BLaER1 treated with 17β-estradiol and CSF1 and Interleukin-3, amounts not matched to agents 10 nM and 100 nM (cell line): ENCODE measurements around the gene CCDC60.

ENCODE experiments used
- H3K27ac ChIP-seq, 11 experiments: shearing (Covaris generic); formaldehyde crosslinking; 2 replicates each; pipeline ENCODE4 v1.8.1; 2022
- H3K27me3 ChIP-seq, 11 experiments: shearing (Covaris generic); formaldehyde crosslinking; 2 replicates each; pipeline ENCODE4 v1.8.1; 2022
- H3K36me3 ChIP-seq, 11 experiments: shearing (Covaris generic); formaldehyde crosslinking; 2 replicates each; pipeline ENCODE4 v1.8.1; 2022
- H3K4me1 ChIP-seq, 10 experiments: shearing (Covaris generic); formaldehyde crosslinking; 2 replicates each; pipeline ENCODE4 v1.8.1; 2022
- H3K4me2 ChIP-seq, 11 experiments: shearing (Covaris generic); formaldehyde crosslinking; 2 replicates each; pipeline ENCODE4 v1.8.1; 2022
- H3K4me3 ChIP-seq, 10 experiments: shearing (Covaris generic); formaldehyde crosslinking; 2 replicates each; pipeline ENCODE4 v1.8.1; 2022
- H3K9ac ChIP-seq, 11 experiments: shearing (Covaris generic); formaldehyde crosslinking; 2 replicates each; pipeline ENCODE4 v1.8.1; 2022
- H3K9me3 ChIP-seq, 11 experiments: shearing (Covaris generic); formaldehyde crosslinking; replicated peaks in 1 of 11; 2 replicates each; pipeline ENCODE4 v1.8.1; 2022
- H4K20me1 ChIP-seq, 11 experiments: shearing (Covaris generic); formaldehyde crosslinking; 2 replicates each; pipeline ENCODE4 v1.8.1; 2022
- Cebpa-rat ChIP-seq, 11 experiments: shearing (Covaris generic); IDR thresholded peaks; 2 replicates each; pipeline ENCODE4 v1.8.1; 2022

Gene CCDC60

GRCh38 chr12:119500209-119500608 lies 165.7 kb downstream of the CCDC60 start:
- Histone ChIP-seq H3K4me2 (no peak overlapping the region), H4K20me1 (no peaks in the 10 kb centered on the region), H3K27ac (no peak overlapping the region), H3K4me1 (no peaks in the 10 kb centered on the region), H3K27me3 (no peaks in the 10 kb centered on the region), H3K9me3 (no peaks in the 10 kb centered on the region), H3K4me3 (no peak overlapping the region), H3K9ac (no peak overlapping the region), H3K36me3 (no peaks in the 10 kb centered on the region)
- no peak for TF ChIP-seq Cebpa-rat (IDR thresholded peaks at IDR 0.05)

- H3K4me2 ChIP-seq, result no peak overlapping the region
- no peak overlapping the region for H3K27ac ChIP-seq
- no peaks in the 10 kb centered on the region for H3K4me1 ChIP-seq
- H4K20me1 ChIP-seq, result no peaks in the 10 kb centered on the region
- no peak for TF ChIP-seq Cebpa-rat (IDR thresholded peaks at IDR 0.05)
- H3K9me3 ChIP-seq, result no peaks in the 10 kb centered on the region
- no peaks in the 10 kb centered on the region for H3K36me3 ChIP-seq
- no peak overlapping the region for H3K4me3 ChIP-seq
- no peaks in the 10 kb centered on the region for H3K27me3 ChIP-seq
- H3K9ac ChIP-seq, result no peak overlapping the region
Measured at GRCh38 chr12:119501052-119501451, 166.5 kb downstream of the CCDC60 start.

GRCh38 chr12:119505001-119505400 lies 170.5 kb downstream of the CCDC60 start:
- Histone ChIP-seq H3K27me3 (no peaks in the 10 kb centered on the region), H3K36me3 (no peaks in the 10 kb centered on the region), H3K27ac (no peak overlapping the region), H3K4me3 (no peak overlapping the region), H3K4me2 (no peak overlapping the region), H3K4me1 (no peaks in the 10 kb centered on the region), H3K9ac (no peak overlapping the region), H4K20me1 (no peaks in the 10 kb centered on the region), H3K9me3 (no peaks in the 10 kb centered on the region)
- no peak for TF ChIP-seq Cebpa-rat (IDR thresholded peaks at IDR 0.05)

GRCh38 chr12:119512772-119513497 lies 178.4 kb downstream of the CCDC60 start:
- no peak for TF ChIP-seq Cebpa-rat (IDR thresholded peaks at IDR 0.05)
- H3K4me1 ChIP-seq, result no peaks in the 10 kb centered on the region
- H3K27ac ChIP-seq, result no peak overlapping the region
- 0 out of 22 replicates have a peak, but pooled peaks cover 0 to 8% (median 0%) of the 10 kb centered on the region in 11 experiments for H4K20me1 ChIP-seq
- H3K9ac ChIP-seq, result no peak overlapping the region
- no peak overlapping the region for H3K4me2 ChIP-seq
- H3K4me3 ChIP-seq, result no peak overlapping the region
- no peaks in the 10 kb centered on the region for H3K27me3 ChIP-seq
- H3K9me3 ChIP-seq, result no peaks in the 10 kb centered on the region
- no peaks in the 10 kb centered on the region for H3K36me3 ChIP-seq

GRCh38 chr12:119528241-119528640 lies 193.7 kb downstream of the CCDC60 start:
- Histone ChIP-seq H3K4me1 (no peaks in the 10 kb centered on the region), H3K27ac (no peak overlapping the region), H3K27me3 (no peaks in the 10 kb centered on the region), H3K4me2 (no peak overlapping the region), H3K36me3 (no peaks in the 10 kb centered on the region), H3K4me3 (no peak overlapping the region), H3K9ac (no peak overlapping the region), H3K9me3 (no peaks in the 10 kb centered on the region), H4K20me1 (no peaks in the 10 kb centered on the region)
- TF ChIP-seq Cebpa-rat (IDR thresholded peaks at IDR 0.05), result no peak

GRCh38 chr12:119540476-119540875 lies 205.9 kb downstream of the CCDC60 start:
- Histone ChIP-seq H3K27me3 (no peaks in the 10 kb centered on the region), H3K36me3 (no peaks in the 10 kb centered on the region), H3K4me2 (no peak overlapping the region), H3K9ac (no peak overlapping the region), H3K4me1 (no peaks in the 10 kb centered on the region), H4K20me1 (no peaks in the 10 kb centered on the region), H3K27ac (no peak overlapping the region), H3K9me3 (peaks cover 0 to 6% (median 0%) of the 10 kb centered on the region in 11 experiments; a peak in 3 of 22 replicates), H3K4me3 (no peak overlapping the region)
- no peak for TF ChIP-seq Cebpa-rat (IDR thresholded peaks at IDR 0.05)

GRCh38 chr12:119544765-119545625 lies 210.5 kb downstream of the CCDC60 start:
- H3K9ac ChIP-seq, result no peak overlapping the region
- no peaks in the 10 kb centered on the region for H3K27me3 ChIP-seq
- H4K20me1 ChIP-seq, result no peaks in the 10 kb centered on the region
- H3K4me3 ChIP-seq, result no peak overlapping the region
- H3K27ac ChIP-seq, result no peak overlapping the region
- no peak for TF ChIP-seq Cebpa-rat (IDR thresholded peaks at IDR 0.05)
- no peak overlapping the region for H3K4me2 ChIP-seq
- H3K9me3 ChIP-seq, result no peaks in the 10 kb centered on the region
- H3K4me1 ChIP-seq, result no peaks in the 10 kb centered on the region
- H3K36me3 ChIP-seq, result no peaks in the 10 kb centered on the region

GRCh38 chr12:119546340-119546739 lies 211.8 kb downstream of the CCDC60 start:
- no peaks in the 10 kb centered on the region for H3K36me3 ChIP-seq
- H3K4me1 ChIP-seq, result no peaks in the 10 kb centered on the region
- no peak overlapping the region for H3K4me3 ChIP-seq
- TF ChIP-seq Cebpa-rat (IDR thresholded peaks at IDR 0.05), result no peak
- no peak overlapping the region for H3K27ac ChIP-seq
- no peaks in the 10 kb centered on the region for H3K9me3 ChIP-seq
- H3K27me3 ChIP-seq, result no peaks in the 10 kb centered on the region
- H4K20me1 ChIP-seq, result no peaks in the 10 kb centered on the region
- H3K4me2 ChIP-seq, result no peak overlapping the region
- no peak overlapping the region for H3K9ac ChIP-seq

GRCh38 chr12:119547001-119547400 lies 212.5 kb downstream of the CCDC60 start:
- Histone ChIP-seq H3K36me3 (no peaks in the 10 kb centered on the region), H3K9ac (no peak overlapping the region), H3K9me3 (no peaks in the 10 kb centered on the region), H3K4me1 (no peaks in the 10 kb centered on the region), H3K4me2 (no peak overlapping the region), H3K27me3 (no peaks in the 10 kb centered on the region), H4K20me1 (no peaks in the 10 kb centered on the region), H3K4me3 (no peak overlapping the region), H3K27ac (no peak overlapping the region)
- TF ChIP-seq Cebpa-rat (IDR thresholded peaks at IDR 0.05), result no peak

- H3K4me1 ChIP-seq, result no peaks in the 10 kb centered on the region
- no peaks in the 10 kb centered on the region for H3K36me3 ChIP-seq
- H3K9me3 ChIP-seq, result no peaks in the 10 kb centered on the region
- no peak overlapping the region for H3K4me2 ChIP-seq
- no peak overlapping the region for H3K4me3 ChIP-seq
- no peaks in the 10 kb centered on the region for H4K20me1 ChIP-seq
- TF ChIP-seq Cebpa-rat (IDR thresholded peaks at IDR 0.05), result no peak
- H3K27ac ChIP-seq, result no peak overlapping the region
- no peak overlapping the region for H3K9ac ChIP-seq
- H3K27me3 ChIP-seq, result no peaks in the 10 kb centered on the region
Measured at GRCh38 chr12:119556854-119557253, 222.3 kb downstream of the CCDC60 start.
